Memory B cell (primary cell): ENCODE data around the gene QPCT.
"Not testable (repeated sequence)": the region's sequence is repeated elsewhere in the genome, so short reads cannot be mapped to it uniquely, and the experiment has no call there.

Source experiments
- ATAC-seq: fragments of 150-1000 bp; cut with Tn5 transposase; 2 replicates; pipeline ENCODE4 v1.10.0; 2021; ENCODE audit warnings: low read depth, mild to moderate bottlenecking, moderate library complexity
- DNase-seq, 2 donors: peaks; one replicate each; pipeline ENCODE4 v3.0.0; 2022; ENCODE audit warnings: low spot score in 2 of 2
- H3K27ac Mint-ChIP-seq: one replicate; pipeline ENCODE4 v1.8.0; 2022; ENCODE audit warnings: mild to moderate bottlenecking, moderate library complexity, mixed read lengths
- H3K27me3 Mint-ChIP-seq: one replicate; pipeline ENCODE4 v1.8.0; 2022; ENCODE audit warnings: mixed read lengths
- H3K36me3 Mint-ChIP-seq: one replicate; pipeline ENCODE4 v1.8.0; 2022; ENCODE audit warnings: mild to moderate bottlenecking, mixed read lengths
- H3K4me1 Mint-ChIP-seq: one replicate; pipeline ENCODE4 v1.8.0; 2022; ENCODE audit warnings: mixed read lengths
- H3K4me3 Mint-ChIP-seq: one replicate; pipeline ENCODE4 v1.8.0; 2022; ENCODE audit warnings: mild to moderate bottlenecking, moderate library complexity, mixed read lengths
- H3K9me3 Mint-ChIP-seq: one replicate; pipeline ENCODE4 v1.8.0; 2022; ENCODE audit warnings: mixed read lengths

Gene QPCT

DNA sequence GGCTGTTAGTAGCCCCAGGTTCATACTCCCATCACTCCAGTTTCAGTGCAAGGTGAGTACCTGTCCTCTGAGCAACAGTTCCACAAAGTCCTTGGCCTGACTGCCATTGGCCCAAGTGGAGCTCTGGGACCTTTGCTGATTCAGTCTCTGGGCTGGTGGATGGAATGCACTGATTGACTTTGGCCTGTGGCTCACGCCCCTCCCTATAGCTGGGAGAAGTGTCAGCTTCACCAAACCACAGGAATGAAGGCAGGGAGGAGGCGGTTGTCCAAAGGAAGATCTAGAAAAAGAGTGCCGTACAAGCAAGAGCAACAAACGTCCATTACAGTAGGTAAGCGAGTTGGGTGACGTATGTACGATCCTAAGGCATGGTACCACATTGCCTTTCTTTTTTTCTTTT lies 34.0 kb downstream of the QPCT start:
- Mint-ChIP-seq H3K9me3 (no peaks in the 10 kb centered on the region), H3K27ac (no peak overlapping the region), H3K27me3 (no peaks in the 10 kb centered on the region), H3K4me3 (no peak overlapping the region), H3K36me3 (no peaks in the 10 kb centered on the region), H3K4me1 (peaks cover 17% of the 10 kb centered on the region)
- DNase-seq (no peak), ATAC-seq (no peak)

- Mint-ChIP-seq H3K27ac (no peak overlapping the region), H3K27me3 (no peaks in the 10 kb centered on the region), H3K36me3 (no peaks in the 10 kb centered on the region), H3K4me3 (no peak overlapping the region), H3K4me1 (peaks cover 17% of the 10 kb centered on the region), H3K9me3 (no peaks in the 10 kb centered on the region)
- DNase-seq, result no peak
- ATAC-seq, result no peak
Measured at GRCh38 chr2:37379881-37380296, 35.5 kb downstream of the QPCT start.

DNA sequence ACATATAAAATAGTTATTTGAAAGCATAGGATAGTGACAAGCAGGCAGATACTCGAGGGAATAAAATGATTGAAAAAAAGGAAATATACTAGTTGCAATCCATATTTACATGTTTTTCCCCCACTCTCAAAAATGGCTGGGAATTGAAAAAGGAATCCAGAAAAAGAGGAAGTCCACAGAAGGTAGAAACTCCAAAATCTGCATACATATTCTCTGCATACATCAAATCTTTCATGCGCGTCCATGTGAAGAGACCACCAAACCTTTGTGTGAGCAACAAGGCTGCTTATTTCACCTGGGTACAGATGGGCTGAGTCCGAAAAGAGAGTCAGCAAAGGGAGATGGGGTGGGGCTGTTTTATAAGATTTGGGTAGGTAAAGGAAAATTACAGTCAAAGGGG lies 36.4 kb downstream of the QPCT start:
- H3K4me1 Mint-ChIP-seq, result peaks cover 13% of the 10 kb centered on the region
- ATAC-seq, H3K36me3 Mint-ChIP-seq, DNase-seq, H3K4me3 Mint-ChIP-seq, H3K9me3 Mint-ChIP-seq, H3K27me3 Mint-ChIP-seq, H3K27ac Mint-ChIP-seq: not testable (repeated sequence)

DNA sequence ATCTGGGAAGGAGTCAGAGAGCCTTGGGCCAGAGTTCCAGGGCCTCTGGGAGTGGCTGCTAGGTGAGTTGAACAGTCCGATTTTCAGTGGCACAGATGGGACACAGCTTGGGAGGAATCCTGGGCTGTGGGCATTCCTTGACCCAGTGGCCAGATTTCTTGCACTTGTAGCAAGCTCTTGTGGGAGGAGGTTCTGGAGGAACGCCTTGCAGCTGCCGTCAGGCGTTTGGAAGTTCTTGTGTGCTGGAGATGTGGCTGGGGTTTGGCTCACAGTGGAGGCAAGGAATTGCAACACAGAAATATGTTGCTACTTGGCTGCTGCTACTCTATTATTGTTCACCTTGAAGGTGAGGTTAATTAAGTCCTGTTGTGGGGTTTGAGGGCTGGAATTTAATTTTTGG lies 39.8 kb downstream of the QPCT start:
- H3K36me3 Mint-ChIP-seq, H3K27me3 Mint-ChIP-seq, ATAC-seq, H3K9me3 Mint-ChIP-seq, DNase-seq, H3K27ac Mint-ChIP-seq, H3K4me1 Mint-ChIP-seq, H3K4me3 Mint-ChIP-seq: not testable (repeated sequence)

DNA sequence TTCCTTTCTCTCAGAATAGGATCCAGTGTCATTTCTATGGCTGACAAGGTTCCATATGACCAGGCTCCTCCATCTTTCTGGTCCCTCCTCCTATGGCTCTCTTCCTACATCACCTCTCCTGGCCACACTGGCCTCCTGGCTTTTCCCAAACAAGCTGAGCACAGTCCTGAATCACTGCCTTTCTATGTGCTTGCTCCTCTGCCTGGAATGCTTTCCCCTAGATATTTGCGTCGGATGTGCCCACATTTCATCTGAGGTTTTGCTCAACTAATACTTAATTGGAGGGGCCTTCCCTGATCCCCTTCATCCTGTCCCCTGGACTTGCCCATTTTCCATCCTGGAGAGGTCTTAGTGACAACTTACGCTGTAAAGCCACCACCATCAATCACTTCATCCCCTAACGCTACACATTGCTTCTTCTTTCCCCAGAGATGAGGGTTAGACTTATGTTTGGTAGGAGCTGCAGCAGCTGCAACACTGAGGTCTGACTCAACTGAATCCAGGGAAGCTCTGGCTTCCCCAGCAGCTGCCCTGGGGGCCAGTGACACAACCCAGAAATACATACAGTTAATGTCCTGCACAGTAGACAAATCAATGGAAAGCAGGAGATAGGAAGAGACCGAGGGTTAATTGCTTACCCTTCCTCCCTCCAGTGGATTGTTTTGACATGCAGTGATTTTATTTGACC lies 42.9 kb downstream of the QPCT start:
- DNase-seq (no peak), ATAC-seq (no peak)
- Mint-ChIP-seq H3K4me3 (no peak overlapping the region), H3K36me3 (no peaks in the 10 kb centered on the region), H3K9me3 (no peaks in the 10 kb centered on the region), H3K4me1 (peaks cover 18% of the 10 kb centered on the region), H3K27ac (no peak overlapping the region), H3K27me3 (no peaks in the 10 kb centered on the region)

- DNase-seq (no peak), ATAC-seq (no peak)
- Mint-ChIP-seq H3K36me3 (no peaks in the 10 kb centered on the region), H3K4me3 (no peak overlapping the region), H3K27ac (no peak overlapping the region), H3K4me1 (peaks cover 20% of the 10 kb centered on the region), H3K9me3 (peaks cover 2% of the 10 kb centered on the region), H3K27me3 (no peaks in the 10 kb centered on the region)
Measured at GRCh38 chr2:37388074-37388473, 43.6 kb downstream of the QPCT start.

- DNase-seq (no peak), ATAC-seq (no peak)
- peaks cover 2% of the 10 kb centered on the region for H3K9me3 Mint-ChIP-seq
- no peaks in the 10 kb centered on the region for H3K27me3 Mint-ChIP-seq
- H3K27ac Mint-ChIP-seq, result no peak overlapping the region
- no peak overlapping the region for H3K4me3 Mint-ChIP-seq
- no peaks in the 10 kb centered on the region for H3K36me3 Mint-ChIP-seq
- peaks cover 20% of the 10 kb centered on the region for H3K4me1 Mint-ChIP-seq
Measured at GRCh38 chr2:37389395-37389794, 45.0 kb downstream of the QPCT start.

DNA sequence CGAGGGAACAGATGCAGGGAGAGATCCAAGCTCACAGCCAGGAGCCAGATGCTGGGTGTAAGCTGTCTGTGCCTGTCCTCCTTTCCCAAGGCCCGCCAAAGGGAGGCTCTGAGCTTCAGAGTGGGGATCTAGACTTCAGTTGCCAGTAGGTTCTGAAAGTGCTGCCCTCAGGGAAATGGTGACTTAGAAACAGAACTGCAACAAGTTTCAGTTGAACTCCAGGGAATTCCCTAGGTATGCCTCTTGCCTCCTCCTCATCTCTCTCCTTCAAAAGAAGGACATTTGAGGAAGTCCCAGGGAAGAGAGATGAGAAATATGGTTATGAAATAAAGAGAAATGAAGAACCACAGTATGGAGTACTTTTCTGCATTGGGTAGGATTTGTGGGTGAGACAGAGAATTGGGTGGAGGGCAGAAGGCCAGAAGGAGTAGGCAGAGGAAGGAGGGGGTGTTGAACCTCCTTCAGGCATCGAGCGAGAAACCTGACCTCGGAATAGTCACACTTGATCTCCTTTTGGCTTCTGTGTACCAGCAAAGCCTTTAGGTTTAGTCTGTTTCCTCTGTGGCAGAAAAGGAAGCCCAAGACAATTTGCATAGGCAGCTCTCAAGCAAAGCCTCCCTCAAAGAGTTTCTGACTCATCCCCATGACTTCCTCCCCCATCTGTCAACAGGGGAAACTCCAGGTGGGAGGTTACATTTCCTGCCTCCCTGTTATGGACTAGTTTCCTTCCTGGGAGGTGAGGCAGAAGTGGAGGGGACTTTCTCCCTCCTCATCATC lies 45.7 kb downstream of the QPCT start:
- H3K9me3 Mint-ChIP-seq, result peaks cover 2% of the 10 kb centered on the region
- peak overlapping the region; percentile 98 for H3K27ac Mint-ChIP-seq
- H3K4me3 Mint-ChIP-seq, result peak overlapping the region; percentile 50
- H3K27me3 Mint-ChIP-seq, result no peaks in the 10 kb centered on the region
- no peaks in the 10 kb centered on the region for H3K36me3 Mint-ChIP-seq
- peaks cover 20% of the 10 kb centered on the region for H3K4me1 Mint-ChIP-seq
- DNase-seq (peak; percentile 60 to 73), ATAC-seq (peak; percentile 98)

- Mint-ChIP-seq H3K4me1 (peaks cover 21% of the 10 kb centered on the region), H3K27me3 (no peaks in the 10 kb centered on the region), H3K27ac (peak overlapping the region; percentile 98), H3K36me3 (no peaks in the 10 kb centered on the region), H3K4me3 (peak overlapping the region; percentile 49), H3K9me3 (peaks cover 2% of the 10 kb centered on the region)
- DNase-seq (no peak), ATAC-seq (no peak)
Measured at GRCh38 chr2:37390777-37391176, 46.3 kb downstream of the QPCT start.

GRCh38 chr2:37391711-37392110 lies 47.3 kb downstream of the QPCT start:
- H3K27me3 Mint-ChIP-seq, result no peaks in the 10 kb centered on the region
- ATAC-seq, result no peak
- no peak for DNase-seq
- H3K9me3 Mint-ChIP-seq, result peaks cover 2% of the 10 kb centered on the region
- peak overlapping the region; percentile 98 for H3K27ac Mint-ChIP-seq
- H3K36me3 Mint-ChIP-seq, result no peaks in the 10 kb centered on the region
- peaks cover 22% of the 10 kb centered on the region for H3K4me1 Mint-ChIP-seq
- no peak overlapping the region for H3K4me3 Mint-ChIP-seq

- Mint-ChIP-seq H3K27ac (peak overlapping the region; percentile 98), H3K4me3 (no peak overlapping the region), H3K4me1 (peaks cover 22% of the 10 kb centered on the region), H3K36me3 (no peaks in the 10 kb centered on the region), H3K9me3 (peaks cover 2% of the 10 kb centered on the region), H3K27me3 (no peaks in the 10 kb centered on the region)
- ATAC-seq, result no peak
- DNase-seq, result no peak
Measured at GRCh38 chr2:37392428-37392827, 48.0 kb downstream of the QPCT start.

DNA sequence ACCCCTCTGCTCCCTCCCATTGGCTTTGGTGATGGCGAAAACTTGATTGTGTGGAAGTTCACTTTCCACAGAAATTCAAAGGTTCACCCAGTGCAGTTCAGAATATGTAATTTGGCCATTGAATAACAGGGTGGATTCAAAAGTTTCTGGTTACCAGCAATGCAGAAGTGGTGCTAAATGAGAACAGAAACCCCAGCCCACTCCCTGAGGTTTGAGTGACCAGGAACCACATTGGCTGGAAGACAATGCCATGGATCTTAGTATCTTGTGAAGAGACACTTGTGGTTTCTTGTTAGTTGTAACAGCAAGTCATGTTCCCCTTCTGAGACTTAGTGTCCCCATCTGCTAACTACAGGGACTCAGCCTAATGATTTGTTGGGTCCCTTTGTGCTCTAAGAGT lies 49.8 kb downstream of the QPCT start:
- no peaks in the 10 kb centered on the region for H3K36me3 Mint-ChIP-seq
- ATAC-seq (no peak), DNase-seq (no peak)
- no peaks in the 10 kb centered on the region for H3K27me3 Mint-ChIP-seq
- H3K4me3 Mint-ChIP-seq, result no peak overlapping the region
- H3K9me3 Mint-ChIP-seq, result peaks cover 2% of the 10 kb centered on the region
- H3K27ac Mint-ChIP-seq, result no peak overlapping the region
- H3K4me1 Mint-ChIP-seq, result peaks cover 22% of the 10 kb centered on the region

- Mint-ChIP-seq H3K36me3 (no peaks in the 10 kb centered on the region), H3K27ac (no peak overlapping the region), H3K4me1 (peaks cover 22% of the 10 kb centered on the region), H3K9me3 (peaks cover 2% of the 10 kb centered on the region), H3K4me3 (no peak overlapping the region), H3K27me3 (no peaks in the 10 kb centered on the region)
- no peak for ATAC-seq
- DNase-seq, result no peak
Measured at GRCh38 chr2:37394796-37395555, 50.5 kb downstream of the QPCT start.

DNA sequence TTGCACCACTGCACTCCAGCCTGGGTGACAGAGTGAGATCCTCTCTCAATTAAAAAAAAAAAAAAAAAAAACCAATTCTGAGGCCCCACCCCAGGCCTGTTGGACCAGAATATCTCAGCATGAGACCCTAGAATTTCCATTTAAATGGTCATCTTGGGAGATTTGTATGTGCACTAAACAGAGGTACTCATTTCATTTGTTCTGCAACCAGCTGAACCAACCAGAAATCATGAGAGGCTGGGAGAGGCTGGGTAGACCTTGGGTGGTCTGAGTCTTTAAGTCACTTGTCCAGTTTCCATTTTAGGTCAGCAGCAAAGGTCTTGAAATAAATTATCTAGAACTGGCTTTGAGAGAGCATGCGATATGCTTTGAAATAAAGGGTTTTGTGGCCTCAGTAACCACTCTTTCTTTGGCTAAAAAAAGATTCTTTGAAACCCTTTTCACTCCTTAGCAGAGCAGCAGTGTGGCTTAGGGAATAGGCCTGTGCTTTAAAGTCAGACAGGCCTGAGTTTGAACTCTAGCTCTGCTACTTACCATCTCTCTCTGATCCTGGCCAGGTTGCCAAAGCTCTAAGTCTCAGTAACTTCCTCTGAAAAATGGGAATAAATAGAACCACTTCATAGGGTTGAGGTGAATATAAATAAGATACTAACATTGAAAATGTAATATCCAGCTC lies 52.6 kb downstream of the QPCT start:
- H3K36me3 Mint-ChIP-seq, result no peaks in the 10 kb centered on the region
- ATAC-seq (no peak), DNase-seq (no peak)
- no peaks in the 10 kb centered on the region for H3K27me3 Mint-ChIP-seq
- no peak overlapping the region for H3K27ac Mint-ChIP-seq
- no peak overlapping the region for H3K4me3 Mint-ChIP-seq
- H3K4me1 Mint-ChIP-seq, result peaks cover 7% of the 10 kb centered on the region
- peaks cover 2% of the 10 kb centered on the region for H3K9me3 Mint-ChIP-seq
